Measurements from ENCODE around the gene PLEKHG2.

The PLEKHG2 gene

DNA sequence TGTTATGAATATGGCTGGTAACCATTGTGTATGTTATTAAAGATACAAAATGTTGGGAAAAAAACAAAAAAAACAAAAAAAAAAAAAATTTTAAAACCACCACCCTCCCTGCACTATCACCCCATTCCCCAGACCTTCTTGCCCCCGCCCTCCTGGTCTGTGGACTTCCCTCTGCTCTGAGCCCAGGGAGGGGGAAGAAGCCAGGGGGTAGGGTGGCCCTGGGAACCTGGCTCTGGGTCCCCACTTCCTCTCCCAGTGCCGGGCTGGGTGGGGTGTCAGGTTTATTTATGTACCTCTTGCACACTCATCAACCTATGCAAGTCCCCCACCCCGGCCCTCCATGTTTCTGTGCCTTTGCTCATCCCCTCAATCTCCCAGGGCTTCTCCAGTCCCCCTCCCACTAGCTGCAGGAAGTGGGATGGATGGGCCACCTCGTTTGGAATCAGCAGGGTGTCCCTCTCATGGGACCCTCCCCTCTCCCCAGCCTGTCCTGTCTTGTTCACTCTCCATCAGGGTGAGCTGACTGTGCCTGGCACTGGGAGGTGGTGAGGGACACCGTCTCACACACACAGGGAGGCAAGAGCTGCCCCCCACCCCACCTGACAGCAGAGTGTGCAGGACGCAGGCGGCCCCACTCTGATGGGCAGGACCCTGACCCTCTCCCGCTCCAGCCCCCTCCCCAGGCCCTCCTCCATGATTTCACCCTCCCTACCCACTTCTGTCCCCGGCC, 27.5 kb upstream of the PLEKHG2 start:
- no peak for DNase-seq

GRCh38 chr19:39385629-39386411, 26.6 kb upstream of the PLEKHG2 start:
- DNase-seq: no peak

- DNase-seq: no peak
Measured at GRCh38 chr19:39386557-39386956, 25.9 kb upstream of the PLEKHG2 start.

- no peak for DNase-seq
Measured at GRCh38 chr19:39388657-39389056, 23.8 kb upstream of the PLEKHG2 start.

- no peak for DNase-seq
Measured at GRCh38 chr19:39389631-39390414, 22.6 kb upstream of the PLEKHG2 start.

DNA sequence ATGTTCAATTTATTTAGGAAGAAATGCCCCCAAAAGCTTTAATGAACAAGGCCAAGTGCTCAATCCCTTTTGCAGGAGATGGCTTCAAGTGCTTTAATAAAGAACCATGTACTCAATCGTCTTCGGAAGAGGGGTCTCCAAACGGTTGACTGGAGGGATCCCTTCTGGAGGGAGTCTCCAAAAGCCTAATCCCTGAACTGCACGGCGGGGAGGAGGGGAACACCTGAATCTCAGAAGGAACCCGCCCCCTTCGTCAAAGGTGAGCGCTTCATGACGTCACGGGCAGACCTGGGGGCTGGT, 22.1 kb upstream of the PLEKHG2 start:
- DNase-seq: no peak

- DNase-seq: peak; percentile 98
Measured at GRCh38 chr19:39390751-39391437, 21.6 kb upstream of the PLEKHG2 start, which contains the start of the genes MED29 and PAF1. MED29 (plus strand) TSS chr19:39391378; CDS start chr19:39391423, 45 bp downstream. PAF1 (minus strand) TSS chr19:39391106; CDS start chr19:39390864, 242 bp downstream.

DNA sequence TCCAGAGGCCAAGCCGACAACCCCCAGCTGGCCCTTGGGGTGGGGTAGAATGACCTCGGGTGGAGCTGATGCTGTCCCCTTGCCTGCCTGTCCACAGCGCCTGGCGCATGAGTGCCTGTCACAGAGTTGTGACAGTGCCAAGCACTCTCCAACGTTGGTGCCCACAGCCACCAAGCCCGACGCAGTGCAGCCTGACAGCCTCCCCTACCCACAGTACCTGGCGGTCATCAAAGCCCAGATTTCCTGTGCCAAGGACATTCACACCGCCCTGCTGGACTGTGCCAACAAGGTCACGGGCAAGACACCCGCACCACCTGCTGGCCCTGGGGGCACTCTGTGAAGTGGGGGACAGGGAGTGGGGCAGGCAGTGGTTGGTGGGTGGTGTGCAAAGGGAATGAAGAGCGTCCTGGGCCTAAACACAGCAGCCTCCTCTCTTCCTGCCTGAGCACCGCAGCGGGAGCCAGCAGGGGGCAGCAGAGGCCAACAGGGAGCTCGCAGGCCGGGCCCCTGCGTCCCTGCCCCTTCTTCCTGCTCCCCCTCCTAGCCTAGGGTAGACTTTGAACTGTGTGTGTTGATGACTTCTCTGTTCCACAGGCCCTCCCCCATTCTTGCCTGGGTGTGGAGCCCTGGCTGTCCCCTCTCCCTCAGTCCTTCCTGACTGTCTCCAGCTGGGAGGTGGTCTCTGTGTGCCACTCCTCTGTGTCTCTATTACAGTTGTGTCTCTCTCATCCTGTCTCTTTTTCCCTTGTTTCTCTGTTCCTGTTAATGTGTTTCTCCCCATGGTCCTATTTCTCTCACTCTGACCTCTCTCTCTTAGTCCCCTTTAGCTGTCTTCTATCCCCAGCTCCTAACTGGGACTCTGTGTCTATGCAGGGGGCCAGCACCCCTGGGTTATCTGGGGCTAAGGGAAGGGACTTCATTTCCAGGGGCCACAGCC, 14.8 kb upstream of the PLEKHG2 start:
- DNase-seq: no peak

DNA sequence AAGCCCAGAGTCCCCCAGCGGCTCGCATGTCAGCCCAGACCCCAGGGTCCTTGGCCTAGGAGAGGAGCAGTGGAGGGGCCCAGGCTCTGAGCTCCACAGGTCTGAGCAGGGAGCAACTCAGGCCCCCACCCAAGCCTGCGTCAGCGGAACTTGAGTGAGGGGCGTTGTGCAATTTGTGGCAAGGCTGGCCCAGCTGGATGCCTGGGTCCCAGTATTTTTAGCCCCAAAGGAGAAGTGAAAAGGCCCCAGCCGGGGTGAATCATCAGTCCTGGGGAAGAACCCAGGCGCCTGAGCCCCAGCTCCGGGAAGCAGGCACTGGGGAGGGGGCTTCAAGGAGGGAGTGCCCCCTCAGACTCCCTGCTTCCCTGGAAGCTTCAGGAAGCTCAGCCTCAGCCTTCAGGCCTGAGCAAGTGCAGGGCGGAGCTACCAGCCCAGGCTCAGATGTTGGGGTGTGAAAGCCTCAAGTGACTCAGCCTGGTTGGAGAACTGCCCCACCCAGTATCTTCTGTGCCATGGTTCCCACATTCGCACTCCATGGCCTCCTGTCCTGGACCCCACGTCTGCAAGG, 14.1 kb upstream of the PLEKHG2 start:
- no peak for DNase-seq

DNA sequence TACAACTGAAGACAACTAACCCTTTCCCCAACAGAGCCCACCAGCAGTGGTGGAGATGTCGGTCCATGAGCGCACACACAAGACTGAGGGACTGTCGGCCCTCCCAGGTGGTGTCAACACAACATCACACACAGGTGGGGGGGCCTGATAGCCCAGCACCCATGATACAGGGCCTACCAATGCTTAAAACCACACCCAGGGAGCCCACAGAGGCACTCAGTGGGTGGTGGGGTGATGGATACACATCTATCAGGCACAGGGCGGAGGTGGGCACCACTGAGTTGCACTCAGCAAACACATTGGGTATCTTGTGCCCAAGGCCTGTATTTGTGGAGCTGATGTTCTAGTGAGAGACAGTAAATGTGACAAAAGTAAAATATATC, 12.8 kb upstream of the PLEKHG2 start:
- DNase-seq: no peak

- no peak for DNase-seq
Measured at GRCh38 chr19:39400061-39400460, 12.4 kb upstream of the PLEKHG2 start.

GRCh38 chr19:39401070-39401548, 11.4 kb upstream of the PLEKHG2 start:
- DNase-seq: no peak

DNA sequence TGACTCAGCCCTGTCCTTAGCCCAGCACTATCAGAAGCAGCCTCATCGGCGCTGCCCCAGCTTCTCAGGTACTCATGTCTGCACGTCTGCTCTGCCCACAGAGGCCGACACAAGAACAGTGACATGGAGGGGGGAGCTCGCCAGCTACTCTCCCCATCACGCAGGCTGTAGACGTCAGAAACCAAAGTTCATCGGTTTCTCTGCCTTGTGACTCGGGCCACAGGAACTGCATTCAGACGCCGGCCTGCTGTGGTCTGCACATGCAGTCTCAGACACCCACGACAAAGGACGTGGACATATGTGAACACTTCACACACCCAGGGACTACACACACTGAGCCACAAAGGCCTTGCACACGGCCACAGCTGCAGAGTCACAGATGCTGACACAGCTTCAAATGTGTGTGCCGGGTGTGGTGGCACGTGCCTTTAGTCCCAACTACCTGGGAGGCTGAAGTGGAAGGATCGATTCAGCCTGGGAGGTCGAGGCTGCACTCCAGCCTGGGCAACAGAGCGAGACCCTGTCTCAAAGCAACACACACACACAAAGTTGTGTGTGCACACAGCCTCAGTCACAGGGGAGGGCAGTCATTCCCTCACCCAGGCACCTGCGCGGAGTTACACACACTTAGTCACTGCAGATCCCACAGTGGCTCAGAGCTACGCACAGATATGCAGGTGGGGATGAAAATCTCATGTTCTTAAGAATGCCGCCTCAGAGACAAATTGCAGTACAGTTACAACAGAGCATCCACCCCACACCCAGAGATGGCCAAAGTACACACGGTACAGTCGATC, 10.7 kb upstream of the PLEKHG2 start:
- DNase-seq: no peak

GRCh38 chr19:39402346-39403300, 9.8 kb upstream of the PLEKHG2 start:
- DNase-seq: no peak

GRCh38 chr19:39403331-39404312, 8.8 kb upstream of the PLEKHG2 start:
- no peak for DNase-seq

DNA sequence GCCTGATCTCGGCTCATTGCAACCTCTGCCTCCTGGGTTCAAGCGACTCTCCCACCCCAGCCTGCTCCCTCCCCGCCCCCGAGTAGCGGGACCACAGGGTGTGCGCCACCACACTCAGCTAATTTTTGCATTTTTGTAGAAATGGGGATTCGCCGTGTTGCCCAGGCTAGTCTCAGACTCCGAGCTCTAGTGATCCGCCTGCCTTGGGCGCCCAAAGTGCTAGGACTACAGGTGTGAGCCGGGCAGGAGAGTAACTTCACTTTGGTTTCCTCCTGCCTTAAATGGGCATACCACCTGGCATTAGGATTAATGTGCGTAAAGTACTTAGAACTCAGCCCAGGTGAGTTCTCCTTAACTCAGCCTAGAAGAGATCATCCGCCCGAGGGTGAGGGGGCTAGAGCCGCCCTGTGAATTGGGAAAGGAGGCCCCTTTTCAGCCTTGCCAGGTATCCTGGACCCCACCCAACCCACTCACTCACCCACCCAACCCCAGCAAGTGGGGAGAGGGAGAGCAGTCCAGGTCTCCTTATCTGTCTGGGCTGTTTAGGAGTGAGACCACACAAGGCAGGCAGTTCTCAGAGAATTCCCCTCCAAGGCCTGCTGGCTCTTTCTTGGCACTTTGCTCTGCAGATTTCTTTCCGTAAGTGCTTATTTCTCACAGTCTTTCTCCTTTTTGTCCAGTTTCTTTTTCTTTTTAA, 7.1 kb upstream of the PLEKHG2 start:
- DNase-seq: no peak

DNA sequence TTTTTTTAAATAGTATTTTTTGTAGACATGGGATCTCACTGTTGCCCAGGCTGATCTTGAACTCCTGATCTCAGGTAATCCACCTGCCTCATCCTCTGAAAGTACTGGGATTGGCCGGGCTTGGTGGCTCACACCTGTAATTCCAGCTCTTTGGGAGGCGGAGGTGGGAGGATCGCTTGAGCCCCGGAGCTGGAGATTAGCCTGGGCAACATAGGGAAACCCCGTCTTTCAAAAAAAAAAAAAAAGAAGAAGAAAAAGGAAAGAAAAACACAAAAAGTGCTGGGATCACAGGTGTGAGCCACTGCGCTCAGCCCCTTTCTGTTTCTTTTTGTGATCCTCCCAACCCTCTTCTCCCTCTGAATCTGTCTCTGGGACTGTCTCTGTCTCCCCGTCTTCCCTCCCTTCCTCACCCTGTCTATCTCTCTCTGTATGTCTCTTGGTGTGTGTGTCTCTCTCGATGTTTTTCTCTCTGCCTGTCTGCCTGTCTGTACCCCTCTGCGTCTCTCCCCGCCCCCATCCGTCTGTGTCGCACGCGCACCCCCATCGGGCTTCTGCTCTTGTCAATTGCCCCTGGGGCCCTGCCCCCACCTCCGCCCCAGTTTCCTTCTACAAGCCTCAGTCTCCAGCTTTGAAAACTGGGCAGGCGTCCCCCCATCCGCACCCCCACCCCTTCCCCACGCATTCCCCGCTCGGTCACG, 6.4 kb upstream of the PLEKHG2 start:
- no peak for DNase-seq
